ENCODE results near the gene CREBRF.
A peak's percentile ranks its signal among the peaks of the same experiment; 100 is the strongest.
"Not testable (repeated sequence)": the region's sequence is repeated elsewhere in the genome, so short reads cannot be mapped to it uniquely, and the experiment has no call there.

CREBRF gene

DNA sequence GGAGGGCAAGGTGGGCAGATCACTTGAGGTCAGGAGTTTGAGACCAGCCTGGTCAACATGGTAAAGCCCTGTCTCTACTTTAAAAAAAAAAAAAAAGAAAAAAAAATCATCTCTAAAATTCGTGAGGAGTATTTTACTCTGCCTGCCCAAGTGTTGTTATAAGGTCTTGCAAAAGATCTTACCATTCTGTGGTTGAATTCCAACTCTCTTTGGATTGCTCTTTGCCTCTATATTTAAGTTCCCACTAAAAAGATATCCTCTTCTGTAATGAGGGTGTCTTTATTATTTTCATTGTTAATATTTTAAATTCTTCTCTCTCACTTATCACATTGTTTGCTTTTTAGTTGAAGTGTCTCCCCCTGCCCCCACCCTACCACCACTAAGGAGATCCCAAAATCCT, 33.4 kb downstream of the CREBRF start:
- DNase-seq, result no peak

DNA sequence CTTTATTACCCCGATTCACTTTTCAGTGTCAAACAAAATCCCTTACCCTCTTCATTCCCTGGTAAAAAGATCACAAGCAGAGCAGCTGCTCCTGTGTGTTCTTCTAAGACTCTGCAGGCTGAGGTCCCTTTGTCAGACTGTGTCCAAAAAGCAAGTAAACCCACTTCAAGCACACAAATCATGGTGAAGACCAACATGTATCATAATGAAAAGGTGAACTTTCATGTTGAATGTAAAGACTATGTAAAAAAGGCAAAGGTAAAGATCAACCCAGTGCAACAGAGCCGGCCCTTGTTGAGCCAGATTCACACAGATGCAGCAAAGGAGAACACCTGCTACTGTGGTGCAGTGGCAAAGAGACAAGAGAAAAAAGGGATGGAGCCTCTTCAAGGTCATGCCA, 34.5 kb downstream of the CREBRF start:
- no peak for DNase-seq

DNA sequence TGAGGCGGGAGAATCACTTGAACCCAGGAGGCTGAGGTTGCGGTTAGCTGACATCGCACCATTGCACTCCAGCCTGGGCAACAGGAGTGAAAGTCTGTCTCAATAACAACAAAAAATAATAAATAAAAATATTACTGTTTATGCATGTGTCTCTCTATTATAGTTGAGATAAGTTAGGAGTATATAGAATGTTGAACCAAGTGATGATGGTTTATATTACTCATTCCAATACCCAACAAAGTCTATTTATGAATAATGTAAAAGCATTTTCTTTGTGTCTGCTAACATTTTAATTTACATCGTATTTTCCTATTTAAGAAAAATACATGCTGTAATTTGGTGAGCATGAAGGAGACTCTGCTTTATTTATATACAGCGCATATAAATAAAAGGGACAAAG, 35.8 kb downstream of the CREBRF start:
- DNase-seq, result no peak

DNA sequence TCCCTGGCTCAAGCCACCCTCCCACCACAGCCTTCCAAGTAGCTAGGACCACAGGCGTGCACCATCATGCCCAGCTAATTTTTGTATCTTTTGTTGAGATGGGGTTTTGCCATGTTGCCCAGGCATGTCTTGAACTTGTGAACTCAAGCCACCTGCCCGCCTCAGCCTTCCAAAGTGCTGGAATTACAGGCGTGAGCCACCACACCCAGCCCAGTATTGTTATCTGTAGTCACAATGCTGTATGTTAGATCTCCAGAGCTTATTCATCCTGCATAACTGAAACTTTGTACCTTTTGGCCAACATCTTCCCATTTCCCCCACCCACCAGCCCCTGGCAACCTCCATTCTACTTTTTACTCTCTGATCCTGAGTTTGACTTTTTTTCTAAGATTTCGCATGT, 37.5 kb downstream of the CREBRF start:
- no peak for DNase-seq

DNA sequence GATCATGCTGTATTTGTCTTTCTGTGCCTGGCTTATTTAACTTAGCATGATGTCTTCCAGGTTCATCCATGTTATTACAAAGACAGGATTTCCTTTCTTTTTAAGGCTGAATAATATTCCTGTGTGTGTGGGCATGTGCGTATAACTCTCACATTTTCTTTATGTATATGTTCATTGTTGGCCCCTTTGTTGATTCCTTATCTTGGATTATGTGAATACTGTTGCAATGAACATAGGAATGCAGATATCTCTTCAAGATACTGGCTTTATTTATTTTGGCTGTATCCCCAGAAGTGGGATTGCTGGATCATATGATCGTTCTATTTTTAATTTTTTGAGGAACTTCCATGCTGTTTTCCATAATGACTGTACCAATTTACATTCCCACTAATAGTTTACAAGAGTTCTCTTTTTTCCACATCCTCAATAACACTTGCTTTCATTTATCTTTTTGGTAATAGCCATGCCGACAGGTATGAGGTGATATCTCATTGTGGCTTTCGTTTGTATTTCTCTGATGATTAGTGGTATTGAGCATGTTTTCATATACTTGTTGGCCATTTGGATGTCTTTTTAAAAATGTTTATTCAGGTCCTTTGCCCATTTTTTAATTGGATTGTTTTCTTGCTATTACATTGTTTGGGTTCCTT, 38.0 kb downstream of the CREBRF start:
- DNase-seq, result no peak

DNA sequence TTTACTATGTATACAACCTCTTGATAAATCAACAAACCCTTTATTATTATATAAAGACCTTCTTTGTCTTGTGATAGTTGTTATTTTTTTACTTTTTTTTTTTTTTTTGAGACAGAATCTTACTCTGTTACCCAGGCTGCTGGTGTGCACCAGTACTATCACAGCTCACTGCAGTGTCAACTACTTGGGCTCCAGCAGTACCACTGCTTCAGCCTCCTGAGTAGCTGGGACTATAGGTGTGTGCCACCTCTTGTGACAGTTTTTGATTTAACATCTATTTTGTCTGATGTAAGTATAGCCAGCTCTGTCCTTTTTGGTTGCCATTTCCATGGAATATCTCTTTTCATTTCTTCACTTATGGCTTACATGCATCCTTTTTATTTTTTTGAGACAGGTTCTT, 42.6 kb downstream of the CREBRF start:
- no peak for DNase-seq

DNA sequence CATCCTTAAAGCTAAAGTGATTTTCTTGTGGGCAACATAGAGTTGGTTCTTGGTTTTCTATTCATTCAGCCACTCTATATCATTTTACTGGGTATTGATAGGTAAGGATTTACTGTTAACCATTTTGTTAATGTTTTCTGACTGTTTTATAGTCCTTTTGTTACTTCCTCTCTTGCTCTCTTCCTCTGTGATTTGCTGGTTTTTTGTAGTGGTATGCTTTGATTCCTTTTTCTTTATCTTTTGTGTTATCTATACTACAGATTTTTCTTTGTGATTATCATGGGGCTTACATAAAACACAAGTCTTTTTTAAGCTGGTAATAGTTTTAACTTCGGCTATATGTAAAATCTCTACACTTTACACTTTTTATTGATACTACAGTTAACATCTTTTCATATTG, 43.3 kb downstream of the CREBRF start:
- DNase-seq, result no peak

DNA sequence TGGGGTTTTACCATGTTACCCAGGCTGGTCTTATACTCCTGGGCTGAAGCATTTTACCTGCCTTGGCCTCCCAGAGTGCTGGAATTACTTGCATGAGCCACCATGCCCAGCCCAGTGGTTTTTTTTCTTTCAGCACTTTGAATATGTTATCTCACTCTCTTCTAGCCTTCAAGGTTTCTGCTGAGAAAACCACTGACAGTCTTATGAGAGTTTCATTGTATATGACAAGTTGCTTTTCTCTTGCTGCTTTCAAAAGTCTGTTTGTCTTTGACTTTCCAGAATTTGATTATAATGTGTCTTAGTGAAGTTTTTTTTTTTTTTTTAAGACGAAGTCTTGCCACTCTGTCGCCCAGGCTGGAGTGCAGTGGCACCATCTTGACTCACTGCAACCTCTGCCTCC, 45.1 kb downstream of the CREBRF start:
- no peak for DNase-seq

DNA sequence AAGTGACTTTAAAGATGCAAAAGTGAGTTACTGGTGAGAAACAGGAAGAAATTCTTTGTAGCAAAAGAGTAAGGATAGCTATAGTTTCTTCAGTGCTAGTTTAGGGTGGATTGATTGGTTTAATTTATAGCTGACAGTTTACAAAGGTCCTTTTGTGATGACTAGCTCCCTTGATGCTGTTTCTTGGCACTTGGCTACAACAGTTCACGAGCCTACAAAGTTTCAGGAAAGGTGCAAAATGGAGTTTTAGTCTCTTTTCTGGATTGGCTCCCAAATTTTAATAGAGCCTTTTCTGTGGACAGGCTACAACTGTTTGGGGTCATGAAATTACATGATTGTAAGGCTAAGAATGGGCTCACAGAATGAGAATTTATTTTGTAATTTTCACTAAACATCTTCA, 47.3 kb downstream of the CREBRF start:
- DNase-seq, result no peak

DNA sequence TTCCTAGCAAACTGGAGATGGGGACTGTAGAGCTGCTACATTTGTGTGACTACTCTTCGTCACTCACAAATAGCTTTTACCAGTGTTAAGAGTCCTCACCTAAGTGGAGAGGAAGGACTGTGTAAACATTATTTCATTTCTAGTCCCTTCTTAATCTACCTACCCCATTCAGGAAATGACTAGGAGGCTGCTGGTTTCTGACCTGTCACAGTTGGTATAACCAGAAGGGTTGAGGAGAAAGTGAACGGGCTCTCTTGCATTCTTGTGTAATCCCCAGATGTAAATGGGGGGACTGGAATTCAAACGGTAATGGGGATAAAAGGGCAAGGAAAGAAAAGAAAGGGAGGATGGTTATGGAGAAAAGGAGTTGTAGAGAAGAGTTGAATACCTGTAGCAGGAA, 52.8 kb downstream of the CREBRF start:
- DNase-seq, result no peak

DNA sequence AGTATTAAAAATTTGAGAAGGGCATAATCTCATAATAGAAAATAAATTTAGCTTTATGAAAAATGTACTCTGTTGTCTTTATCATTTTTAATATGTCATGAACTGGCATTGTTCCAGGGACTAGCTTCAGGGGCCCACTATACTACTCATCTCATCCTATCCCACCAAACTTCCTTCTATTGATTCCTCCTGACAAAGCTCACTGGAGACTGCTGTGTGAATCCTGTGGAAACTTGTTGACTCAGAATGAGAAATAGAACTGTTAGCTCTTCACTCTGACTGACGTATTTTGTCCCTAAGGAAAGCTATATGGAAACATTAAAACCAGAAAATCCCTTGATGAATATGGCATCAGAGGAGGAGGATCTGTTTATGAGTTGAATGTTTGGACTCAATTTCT, 58.4 kb downstream of the CREBRF start:
- no peak for DNase-seq

DNA sequence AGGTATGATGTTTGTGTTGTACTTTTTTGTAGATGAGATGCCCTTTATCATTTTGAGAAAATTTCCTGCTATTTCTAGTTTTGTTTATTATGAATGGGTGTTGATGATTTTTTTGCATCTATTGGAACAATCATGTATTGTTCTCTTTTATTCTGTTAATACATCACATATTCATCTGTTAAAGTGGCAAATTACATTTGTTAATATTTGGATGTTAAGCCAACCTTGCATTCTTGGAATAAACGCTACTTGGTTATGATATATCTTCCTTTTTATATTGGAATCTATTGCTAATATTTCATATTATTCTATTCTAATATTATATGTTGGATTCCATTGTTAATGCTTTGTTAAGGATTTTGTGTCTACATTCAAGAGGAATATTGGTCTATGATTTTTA, 63.6 kb downstream of the CREBRF start:
- DNase-seq, result no peak

DNA sequence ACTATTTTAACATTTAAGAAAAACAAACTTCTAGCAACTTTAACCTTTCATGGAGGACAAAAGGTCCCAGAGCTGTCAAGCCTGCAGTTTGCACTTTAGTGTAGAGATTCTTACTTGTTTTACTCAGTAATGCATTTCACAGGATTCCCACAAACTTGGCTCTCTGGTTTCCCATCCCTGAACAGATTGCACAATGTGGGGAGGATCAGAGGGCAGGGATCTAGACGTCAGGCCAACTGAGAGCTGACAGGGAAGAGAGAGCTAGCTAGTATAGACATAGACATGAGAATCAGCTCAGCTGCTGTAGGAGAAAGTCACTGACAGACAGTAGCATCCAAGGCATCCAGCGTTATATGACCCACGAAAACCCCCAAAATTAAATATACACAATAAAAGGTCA, 67.3 kb downstream of the CREBRF start:
- no peak for DNase-seq

DNA sequence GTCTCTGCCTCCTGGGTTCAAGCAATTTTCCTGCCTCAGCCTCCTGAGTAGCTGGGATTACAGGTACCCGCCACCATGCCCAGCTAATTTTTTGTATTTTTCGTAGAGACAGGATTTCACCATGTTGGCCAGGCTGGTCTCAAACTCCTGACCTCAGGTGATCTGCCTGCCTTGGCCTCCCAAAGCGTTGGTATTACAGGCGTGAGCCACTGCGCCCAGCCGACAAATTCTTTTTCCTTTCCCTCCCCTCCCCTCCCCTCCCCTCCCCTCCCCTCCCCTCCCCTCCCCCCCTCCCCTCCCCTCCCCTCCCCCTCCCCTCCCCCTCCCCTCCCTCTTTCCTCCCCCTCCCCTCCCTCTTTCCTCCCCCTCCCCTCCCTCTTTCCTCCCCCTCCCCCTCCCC, 76.0 kb downstream of the CREBRF start:
- DNase-seq, result not testable (repeated sequence)

DNA sequence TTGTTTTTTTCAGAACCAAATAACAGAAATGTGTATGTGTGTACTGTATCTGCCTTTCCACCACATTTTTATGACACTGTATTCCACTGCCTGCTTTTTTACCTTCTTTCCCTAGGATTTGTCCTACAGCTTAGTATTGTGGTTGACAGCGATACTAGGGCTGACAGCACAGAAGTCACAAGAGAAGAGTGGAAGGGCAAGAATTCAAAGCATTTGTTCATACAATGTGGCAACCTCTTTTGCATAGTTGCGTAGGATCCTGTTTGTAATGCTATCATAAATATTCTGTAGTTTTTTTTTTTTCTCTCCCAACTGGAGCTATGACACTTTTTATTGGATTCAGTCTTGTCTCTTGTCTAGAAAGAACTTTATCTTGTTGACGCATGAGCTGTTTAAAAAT, 82.6 kb downstream of the CREBRF start:
- no peak for DNase-seq

DNA sequence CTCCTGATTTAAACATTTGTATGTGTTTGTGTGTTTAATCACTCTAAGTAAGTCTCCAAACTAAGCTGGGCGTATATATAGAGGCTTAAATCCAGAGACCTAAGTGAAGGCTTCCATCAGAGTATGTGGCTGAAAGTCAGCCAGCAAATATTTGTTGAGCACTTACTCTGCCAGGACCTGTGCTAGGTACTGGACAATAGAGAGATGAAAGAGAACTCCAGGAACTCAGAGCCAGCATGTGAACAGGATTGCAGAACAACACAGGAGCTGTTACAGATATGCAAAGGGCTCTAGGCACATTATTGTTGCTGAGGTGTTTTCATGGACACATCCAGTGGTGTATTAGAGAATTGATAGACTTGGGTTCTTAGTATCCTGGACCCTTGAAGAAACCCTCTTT, 83.5 kb downstream of the CREBRF start:
- DNase-seq, result no peak

DNA sequence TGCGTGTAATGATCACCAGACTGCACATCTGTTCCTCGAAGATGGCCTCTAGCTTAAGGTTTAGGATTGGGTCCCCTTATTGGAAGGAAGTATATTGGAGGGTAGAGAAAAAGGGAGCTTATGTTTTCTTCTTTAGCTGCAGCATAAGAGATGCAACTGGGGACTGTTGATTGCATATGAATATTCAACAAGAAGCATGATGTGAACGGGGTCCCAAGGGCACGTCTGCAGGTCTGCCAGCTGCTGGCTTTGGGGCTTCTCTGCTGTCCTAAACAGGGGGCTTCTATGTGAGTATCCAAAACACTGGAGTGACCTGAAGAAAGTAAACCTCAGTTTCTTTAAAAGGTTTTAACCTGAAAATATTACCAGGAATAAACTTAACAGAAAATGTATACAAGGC, 84.6 kb downstream of the CREBRF start:
- DNase-seq, result no peak

DNA sequence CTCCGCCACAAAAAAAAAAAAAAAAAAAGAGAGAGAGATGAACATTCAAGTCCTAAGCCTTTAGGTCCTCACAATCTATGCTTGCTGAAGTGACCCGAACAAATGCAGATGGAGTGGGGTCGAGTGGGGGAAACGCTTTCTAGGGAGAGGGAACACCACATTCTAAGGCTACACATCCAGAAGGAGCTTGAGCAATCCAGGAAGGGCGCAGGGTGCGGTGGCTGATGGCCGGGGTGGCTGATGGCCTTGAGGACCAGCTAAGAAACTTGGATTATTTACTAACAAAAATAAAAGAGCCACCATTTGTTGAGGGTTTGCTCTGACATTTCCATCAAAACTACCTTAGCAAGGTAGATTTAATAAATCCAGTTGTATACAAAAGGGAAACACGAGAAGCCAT, 87.4 kb downstream of the CREBRF start:
- no peak for DNase-seq

DNA sequence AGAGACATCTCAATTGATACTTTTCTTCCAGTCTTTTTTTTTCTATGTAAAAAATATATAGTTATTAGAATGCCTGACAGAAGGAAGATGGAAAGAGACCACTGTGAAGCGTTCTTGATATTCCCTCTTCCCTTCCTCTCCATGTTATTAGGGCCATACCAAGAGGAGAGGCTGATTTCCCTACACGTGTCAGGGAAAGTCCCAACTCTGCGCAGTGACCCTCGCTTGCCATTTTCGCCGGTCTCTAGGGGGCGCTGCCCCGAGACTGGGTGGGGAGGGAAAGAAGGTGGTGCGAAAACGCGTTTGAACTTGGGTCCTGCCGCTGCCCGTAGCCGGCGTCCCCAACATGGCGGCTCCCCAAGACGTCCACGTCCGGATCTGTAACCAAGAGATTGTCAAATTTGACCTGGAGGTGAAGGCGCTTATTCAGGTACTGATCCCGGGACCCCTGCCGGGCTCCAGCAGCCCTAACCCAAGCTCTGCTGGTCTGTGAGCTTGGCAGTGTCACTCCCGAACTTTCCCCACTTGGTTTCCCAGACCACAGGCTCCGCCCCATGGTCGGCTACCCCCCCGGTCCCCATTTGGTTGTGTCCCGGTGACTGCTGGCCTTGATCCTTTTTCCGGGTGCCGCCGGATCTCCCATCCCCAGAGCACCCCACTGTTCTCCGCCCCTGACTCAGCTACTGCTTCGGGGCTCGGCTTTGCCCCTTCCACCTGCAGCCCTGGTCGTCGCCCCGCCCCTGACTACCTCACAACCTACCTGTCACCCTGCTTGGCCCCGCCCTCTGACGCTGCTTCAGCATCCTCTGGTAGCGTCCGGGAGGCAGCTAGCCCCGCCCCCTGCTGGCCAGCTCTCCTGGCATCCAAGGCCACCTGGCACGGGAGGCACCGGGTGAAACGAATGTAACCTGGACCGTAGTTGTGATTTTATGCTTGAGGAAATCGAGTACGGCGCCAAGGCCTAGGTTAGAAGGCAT, 88.3 kb downstream of the CREBRF start, which contains the start of gene BNIP1:
Gene BNIP1 (plus strand): TSS at position 332 of the 977 bp plus-strand sequence. CDS start 15 bp downstream, at position 347.
- DNase-seq, result peak; percentile 66

DNA sequence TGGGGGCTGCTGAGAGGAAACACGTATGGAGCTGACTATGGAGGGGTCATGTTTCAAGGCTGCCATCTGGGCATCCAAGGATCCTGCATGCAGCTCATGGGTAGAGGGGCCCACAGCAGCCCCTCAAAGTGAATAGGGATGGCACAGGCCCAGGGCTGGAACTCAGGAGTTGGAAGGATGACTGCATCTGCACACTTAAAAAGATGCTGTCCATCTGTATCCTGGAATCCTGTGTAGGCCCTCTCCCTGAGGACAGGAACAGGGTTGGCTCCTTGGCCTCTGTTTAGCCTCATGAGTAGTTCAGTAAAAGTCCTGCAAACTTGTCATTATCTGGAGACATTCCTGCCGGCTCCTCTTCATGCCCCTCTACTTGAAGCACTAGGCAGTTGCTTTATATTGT, 92.2 kb downstream of the CREBRF start:
- no peak for DNase-seq

DNA sequence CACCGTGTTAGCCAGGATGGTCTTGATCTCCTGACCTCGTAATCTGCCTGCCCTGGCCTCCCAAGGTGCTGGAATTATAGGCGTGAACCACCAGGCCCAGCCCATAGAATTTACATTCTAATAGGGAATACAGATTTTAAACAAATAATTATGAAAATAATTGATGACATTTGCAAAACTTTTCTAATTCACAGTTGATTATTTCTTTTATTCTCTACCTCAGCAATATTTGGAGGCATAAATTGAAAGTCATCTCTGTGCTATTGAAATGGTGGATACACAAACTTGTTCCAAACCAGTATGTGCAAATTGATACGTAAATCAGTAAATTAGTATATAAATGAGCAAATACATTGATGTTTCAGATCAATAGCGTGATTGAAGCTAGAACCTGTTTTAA, 96.4 kb downstream of the CREBRF start:
- no peak for DNase-seq

DNA sequence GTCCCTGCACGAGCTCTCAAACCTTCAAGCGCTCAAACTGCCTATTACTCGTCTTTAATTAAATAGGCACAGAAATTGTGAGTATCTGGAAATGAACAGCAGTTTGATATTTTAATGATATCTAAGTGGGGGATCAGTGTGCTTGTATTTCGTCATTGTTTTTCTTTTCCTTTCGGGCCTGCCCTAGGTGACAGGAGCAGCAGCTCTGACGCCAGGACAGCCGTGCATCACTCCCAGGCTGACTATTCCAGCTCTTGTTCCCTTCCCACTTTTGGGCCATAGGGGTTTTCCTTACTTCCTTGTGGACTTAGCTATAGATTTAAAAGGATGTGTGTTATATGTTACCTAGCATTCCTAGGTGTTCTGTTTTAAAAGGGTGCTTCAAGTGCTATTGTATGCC, 97.7 kb downstream of the CREBRF start:
- no peak for DNase-seq

DNA sequence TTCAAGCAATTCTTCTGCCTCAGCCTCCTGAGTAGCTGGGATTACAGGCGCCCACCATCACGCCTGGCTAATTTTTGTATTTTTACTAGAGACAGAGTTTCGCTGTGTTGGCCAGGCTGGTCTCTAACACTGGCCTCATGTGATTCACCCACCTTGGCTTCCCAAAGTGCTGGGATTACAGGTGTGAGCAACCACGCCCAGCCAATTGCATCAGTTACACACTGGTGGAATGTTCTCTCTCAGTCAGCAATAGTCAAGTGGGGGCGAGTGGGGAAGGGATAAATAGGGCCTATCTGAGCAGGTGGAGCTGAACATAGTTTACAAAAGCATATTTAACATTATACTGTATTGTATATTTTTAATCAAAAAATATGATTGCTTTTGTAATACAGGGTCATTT, 98.5 kb downstream of the CREBRF start:
- not testable (repeated sequence) for DNase-seq

DNA sequence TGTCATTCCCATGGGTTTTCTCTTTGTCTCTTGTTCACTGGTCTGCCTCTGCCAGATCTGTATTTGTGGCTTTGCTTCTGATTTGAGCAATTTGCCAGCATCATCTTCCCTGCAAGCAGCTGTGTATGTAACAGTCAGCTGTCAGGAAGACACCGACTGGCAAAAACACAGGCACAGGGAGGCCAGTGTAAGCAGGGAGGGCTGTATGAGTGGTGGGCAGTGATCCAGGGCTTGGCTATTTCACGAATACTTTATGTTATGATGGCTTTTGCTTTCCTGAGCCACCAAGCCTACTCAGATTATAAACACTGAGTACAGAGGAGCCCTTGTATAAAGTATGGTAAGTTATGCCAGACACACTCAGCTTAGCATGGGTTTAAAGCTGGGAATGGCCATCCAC, 99.8 kb downstream of the CREBRF start:
- DNase-seq, result no peak
